IMR-90 (cell line): Measurements from ENCODE around the gene KIR3DL3.
"Not testable (repeated sequence)": the region's sequence is repeated elsewhere in the genome, so short reads cannot be mapped to it uniquely, and the experiment has no call there.

Experiments used
- BHLHE40 ChIP-seq: fragments of 150-350 bp; IDR thresholded peaks from 2 replicates; pipeline ENCODE4 v1.6.1; 2016; ENCODE audit warnings: mild to moderate bottlenecking, low read depth, low read length
- CEBPB ChIP-seq: IDR thresholded peaks from 2 replicates; pipeline ENCODE4 v1.6.1; 2012; ENCODE audit warnings: low read depth, low read length, improper control_type of control experiment
- CTCF ChIP-seq: conservative IDR thresholded peaks from 2 replicates; pipeline ENCODE4 v1.5.1; 2012; ENCODE audit warnings: mild to moderate bottlenecking, low read depth, low read length, improper control_type of control experiment
- MAZ ChIP-seq: IDR thresholded peaks from 2 replicates; pipeline ENCODE4 v1.6.1; 2012; ENCODE audit warnings: low read depth, mild to moderate bottlenecking, low read length, improper control_type of control experiment, moderate library complexity, borderline replicate concordance
- MXI1 ChIP-seq: IDR thresholded peaks from 2 replicates; pipeline ENCODE4 v1.6.1; 2012; ENCODE audit warnings: low read depth, mild to moderate bottlenecking, low read length, moderate library complexity, borderline replicate concordance
- NFE2L2 ChIP-seq: fragments of 150-350 bp; IDR thresholded peaks from 2 replicates; pipeline ENCODE4 v1.6.1; 2016; ENCODE audit warnings: low read depth, mild to moderate bottlenecking, low read length
- POLR2A ChIP-seq: IDR thresholded peaks from 2 replicates; pipeline ENCODE4 v1.6.1; 2012; ENCODE audit warnings: mild to moderate bottlenecking, low read depth, low read length
- RAD21 ChIP-seq: IDR thresholded peaks from 2 replicates; pipeline ENCODE4 v1.6.1; 2012; ENCODE audit warnings: low read length, improper control_type of control experiment
- RCOR1 ChIP-seq: IDR thresholded peaks from 2 replicates; pipeline ENCODE4 v1.6.1; 2012; ENCODE audit warnings: mild to moderate bottlenecking, low read length, improper control_type of control experiment; ENCODE audit not compliant: insufficient replicate concordance
- RFX5 ChIP-seq: IDR thresholded peaks from 2 replicates; pipeline ENCODE4 v1.8.0; 2012; ENCODE audit warnings: low read depth, mild to moderate bottlenecking, low read length, moderate library complexity
- SMC3 ChIP-seq: fragments of 150-350 bp; IDR thresholded peaks from 2 replicates; pipeline ENCODE4 v1.6.1; 2016; ENCODE audit warnings: low read depth, mild to moderate bottlenecking, antibody characterized with exemption, low read length, moderate library complexity
- TF ChIP-seq, protein P1 (sequence below): fragments of 150-350 bp; IDR thresholded peaks from 2 replicates; pipeline ENCODE4 v1.6.1; 2017; ENCODE audit warnings: mild to moderate bottlenecking, antibody characterized with exemption, low read length, low read depth

GRCh38 chr19:54738306-54738705 lies 14.1 kb downstream of the KIR3DL3 start, which contains the start of gene KIR2DL3:
- not testable (repeated sequence) for TF ChIP-seq POLR2A, CTCF, MXI1, NFE2L2, RAD21, RCOR1, SMC3, RFX5, BHLHE40, CEBPB, MAZ
- TF ChIP-seq, protein P1, sequence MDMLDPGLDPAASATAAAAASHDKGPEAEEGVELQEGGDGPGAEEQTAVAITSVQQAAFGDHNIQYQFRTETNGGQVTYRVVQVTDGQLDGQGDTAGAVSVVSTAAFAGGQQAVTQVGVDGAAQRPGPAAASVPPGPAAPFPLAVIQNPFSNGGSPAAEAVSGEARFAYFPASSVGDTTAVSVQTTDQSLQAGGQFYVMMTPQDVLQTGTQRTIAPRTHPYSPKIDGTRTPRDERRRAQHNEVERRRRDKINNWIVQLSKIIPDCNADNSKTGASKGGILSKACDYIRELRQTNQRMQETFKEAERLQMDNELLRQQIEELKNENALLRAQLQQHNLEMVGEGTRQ = not testable (repeated sequence)
